LNCAP (cell line): ENCODE results near the gene COX6A1.
A peak's percentile ranks its signal among the peaks of the same experiment; 100 is the strongest.

ENCODE experiments used
- TF ChIP-seq, protein P1 (sequence below): fragments of 450-650 bp; IDR thresholded peaks from 2 replicates; pipeline ENCODE4 v1.5.1; 2017; ENCODE audit warnings: mild to moderate bottlenecking

Gene COX6A1

DNA sequence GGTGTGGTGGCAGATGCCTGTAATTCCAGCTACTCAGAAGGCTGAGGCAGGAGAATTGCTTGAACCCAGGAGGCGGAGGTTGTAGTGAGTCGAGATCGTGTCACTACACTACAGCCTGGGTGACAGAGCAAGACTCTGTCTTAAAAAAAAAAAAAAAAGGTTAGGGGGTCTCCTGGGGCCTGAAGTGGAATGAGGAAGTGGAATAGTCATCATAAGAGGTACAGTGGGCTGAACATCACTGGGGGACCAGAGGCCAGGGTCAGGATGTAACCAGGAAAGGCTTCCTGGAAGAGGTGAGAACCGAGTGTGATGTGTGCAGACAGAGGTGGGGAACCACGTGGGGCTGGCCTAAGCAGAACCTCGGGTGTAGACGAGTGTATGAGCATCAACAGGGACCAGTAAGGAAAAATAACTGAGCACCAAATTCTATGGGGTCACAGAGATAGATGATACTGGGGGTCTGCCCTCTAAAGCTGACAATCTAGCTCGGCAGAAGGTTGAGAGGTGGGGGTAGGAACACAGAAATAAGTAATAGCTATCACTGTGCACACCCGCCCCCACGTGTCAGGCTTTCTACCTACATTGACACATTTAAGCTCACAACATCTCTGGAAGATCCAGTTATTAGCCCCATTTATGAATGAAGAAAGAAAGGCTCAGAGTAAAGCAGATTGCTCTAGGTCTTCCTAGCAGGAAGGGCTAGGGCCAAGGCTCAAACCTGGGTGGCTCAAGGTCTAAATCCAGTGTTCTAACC lies 5.0 kb upstream of the COX6A1 start:
- TF ChIP-seq, protein P1, sequence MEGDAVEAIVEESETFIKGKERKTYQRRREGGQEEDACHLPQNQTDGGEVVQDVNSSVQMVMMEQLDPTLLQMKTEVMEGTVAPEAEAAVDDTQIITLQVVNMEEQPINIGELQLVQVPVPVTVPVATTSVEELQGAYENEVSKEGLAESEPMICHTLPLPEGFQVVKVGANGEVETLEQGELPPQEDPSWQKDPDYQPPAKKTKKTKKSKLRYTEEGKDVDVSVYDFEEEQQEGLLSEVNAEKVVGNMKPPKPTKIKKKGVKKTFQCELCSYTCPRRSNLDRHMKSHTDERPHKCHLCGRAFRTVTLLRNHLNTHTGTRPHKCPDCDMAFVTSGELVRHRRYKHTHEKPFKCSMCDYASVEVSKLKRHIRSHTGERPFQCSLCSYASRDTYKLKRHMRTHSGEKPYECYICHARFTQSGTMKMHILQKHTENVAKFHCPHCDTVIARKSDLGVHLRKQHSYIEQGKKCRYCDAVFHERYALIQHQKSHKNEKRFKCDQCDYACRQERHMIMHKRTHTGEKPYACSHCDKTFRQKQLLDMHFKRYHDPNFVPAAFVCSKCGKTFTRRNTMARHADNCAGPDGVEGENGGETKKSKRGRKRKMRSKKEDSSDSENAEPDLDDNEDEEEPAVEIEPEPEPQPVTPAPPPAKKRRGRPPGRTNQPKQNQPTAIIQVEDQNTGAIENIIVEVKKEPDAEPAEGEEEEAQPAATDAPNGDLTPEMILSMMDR = no peak

DNA sequence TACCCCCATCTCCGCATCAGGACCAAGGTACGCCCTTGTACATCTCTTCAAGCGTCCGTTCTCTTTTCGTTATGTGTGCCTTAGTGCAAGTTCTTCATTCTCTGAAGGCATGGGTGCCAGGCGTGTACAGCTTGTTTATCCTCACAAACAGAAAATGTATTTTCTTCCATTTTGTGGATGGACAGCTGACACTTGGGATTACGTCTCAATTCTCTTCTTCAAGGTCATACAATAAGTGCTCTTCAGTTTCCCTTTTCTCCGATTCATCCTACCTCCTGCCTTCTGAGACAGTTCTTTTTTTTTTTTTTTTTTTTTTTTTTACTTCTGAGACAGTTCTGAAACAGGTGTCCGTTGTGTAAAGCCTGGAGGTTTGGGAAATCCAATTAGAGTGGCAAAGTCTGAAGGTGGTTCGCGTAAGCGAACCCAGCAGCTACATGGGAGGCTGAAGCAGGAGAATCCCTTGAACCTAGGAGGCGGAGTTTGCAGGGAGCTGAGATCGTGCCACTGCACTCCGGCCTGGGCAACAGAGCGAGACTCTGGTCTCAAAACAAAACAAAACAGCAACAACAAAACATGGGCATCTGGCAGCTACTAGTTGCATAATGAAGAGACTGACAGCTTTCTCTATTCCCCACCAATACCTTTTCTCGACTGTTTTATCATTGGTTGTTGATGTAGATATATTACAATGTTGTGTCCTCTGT lies 734 bp downstream of the COX6A1 start:
- TF ChIP-seq, protein P1 = no peak

DNA sequence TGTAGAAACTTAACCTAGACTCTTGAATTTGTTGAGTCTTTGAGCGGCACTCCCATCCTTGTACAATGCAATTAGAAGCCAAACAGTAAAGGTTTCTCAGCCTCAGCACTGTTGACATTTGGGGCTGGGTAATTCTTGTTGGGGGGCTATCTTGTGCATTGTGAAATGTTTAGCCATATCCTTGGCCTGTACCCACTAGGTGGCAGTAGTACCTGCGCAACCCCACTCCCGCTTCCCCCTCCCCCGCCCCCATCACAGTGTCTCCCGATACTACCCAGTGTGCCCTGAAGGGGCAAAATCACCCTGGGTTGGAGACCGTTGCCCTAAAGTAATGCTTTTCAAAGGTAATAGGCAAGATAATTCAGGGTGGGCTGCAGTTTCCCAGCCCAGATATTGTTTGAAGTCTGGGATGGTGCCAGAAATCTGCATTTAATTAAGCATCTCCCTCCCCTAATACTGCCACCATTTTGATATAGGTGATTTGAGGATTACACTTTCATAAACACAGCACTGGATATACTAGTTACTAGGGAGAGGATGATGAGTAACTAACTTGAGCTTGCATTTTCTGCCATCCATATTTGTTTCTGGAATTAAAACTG lies 1.8 kb downstream of the COX6A1 start:
- TF ChIP-seq, protein P1 = peak; percentile 71

DNA sequence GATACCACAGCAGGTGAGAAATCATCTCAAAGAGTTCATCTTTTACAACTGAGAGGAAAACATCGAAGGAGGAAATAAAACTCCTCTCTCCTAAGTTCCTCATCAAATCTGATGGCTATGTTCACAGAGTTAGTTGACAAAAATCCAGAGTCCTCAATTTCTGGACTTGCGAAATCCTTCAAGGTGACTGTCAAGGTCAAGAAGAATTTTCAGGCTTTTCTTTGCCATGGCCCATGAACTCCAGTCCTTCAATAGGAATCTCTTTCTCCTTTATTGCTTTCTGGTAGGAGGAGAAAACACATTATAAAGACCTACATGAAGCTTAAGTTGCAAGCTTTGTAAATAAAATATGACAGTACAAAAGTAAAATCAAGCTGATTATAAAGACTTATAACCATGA lies 6.8 kb downstream of the COX6A1 start:
- TF ChIP-seq, protein P1 = no peak

DNA sequence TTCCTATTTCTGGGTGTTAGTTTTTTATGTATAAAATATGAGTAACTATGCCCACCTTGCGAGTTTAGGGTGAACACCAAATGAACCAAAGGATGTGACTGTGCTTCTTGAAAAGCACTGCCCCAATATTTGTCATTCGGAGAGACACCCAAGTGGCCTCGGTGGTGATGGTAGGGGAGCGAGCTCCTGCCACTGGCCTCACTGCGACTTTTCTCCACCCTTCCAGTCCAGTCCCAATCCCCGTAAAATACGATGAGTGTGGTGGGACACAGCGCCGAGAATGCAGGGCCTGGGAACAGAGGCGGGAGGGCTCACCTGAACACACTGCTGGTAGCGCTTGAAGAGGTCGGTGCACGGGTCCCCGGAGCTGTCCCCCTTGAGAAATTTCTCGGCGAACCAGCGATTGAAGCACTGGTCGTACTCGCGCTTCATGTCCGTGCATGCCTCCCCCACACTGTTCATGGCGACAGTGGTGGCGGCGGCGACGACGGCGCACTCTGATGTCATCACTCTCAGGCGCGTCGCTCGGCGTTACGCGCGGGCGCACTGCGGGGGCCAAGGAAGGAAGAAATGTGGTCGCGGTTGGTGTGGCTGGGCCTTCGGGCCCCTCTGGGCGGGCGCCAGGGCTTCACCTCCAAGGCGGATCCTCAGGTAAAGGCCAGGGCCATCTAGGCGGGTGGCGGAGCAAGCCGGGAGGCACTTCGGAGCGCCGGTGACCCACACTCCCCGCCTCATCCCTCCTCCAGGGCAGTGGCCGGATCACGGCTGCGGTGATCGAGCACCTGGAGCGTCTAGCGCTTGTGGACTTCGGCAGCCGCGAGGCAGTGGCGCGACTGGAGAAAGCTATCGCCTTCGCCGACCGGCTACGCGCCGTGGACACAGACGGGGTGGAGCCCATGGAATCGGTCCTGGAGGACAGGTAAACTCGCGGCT lies 8.3 kb downstream of the COX6A1 start, which contains the start of the genes GATC and TRIAP1:
Gene GATC (plus strand): TSS at position 534 of the 933 bp plus-strand sequence. CDS start 37 bp downstream, at position 571.
Gene TRIAP1 (minus strand): TSS at position 474 of the 933 bp plus-strand sequence. CDS start 12 bp downstream, at position 462.
- TF ChIP-seq, protein P1 = no peak

DNA sequence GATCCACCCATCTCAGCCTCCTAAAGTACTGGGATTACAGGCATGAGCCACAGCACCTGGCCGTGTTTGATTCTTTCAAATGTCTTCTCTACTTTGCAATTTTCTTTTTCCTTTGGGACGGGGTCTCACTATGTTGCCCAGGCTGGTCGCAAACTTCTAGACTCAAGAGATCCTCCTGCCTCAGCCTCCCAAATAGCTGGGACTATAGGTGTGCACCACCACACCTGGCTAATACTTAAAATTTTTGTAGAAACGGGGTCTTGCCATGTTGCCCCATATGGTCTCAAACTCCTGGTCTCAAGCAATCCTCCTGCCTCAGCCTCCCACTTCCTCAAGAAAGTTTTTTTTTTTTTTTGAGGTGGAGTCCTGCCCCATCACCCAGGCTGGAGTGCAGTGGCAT lies 10.1 kb downstream of the COX6A1 start:
- TF ChIP-seq, protein P1 = no peak
